Retinal pigment epithelial cell (primary cell): ENCODE results near the gene GLIS2.
A peak's percentile ranks its signal among the peaks of the same experiment; 100 is the strongest.

Source experiments
- DNase-seq: peaks from one replicate; pipeline ENCODE4 v3.0.0-alpha.2; 2010; ENCODE audit warnings: low read depth
- H3K4me3 ChIP-seq: 2 replicates; pipeline ENCODE4 v1.5.1; 2011; ENCODE audit warnings: mild to moderate bottlenecking, low read length, control low read depth, moderate library complexity
- CTCF ChIP-seq: conservative IDR thresholded peaks from 2 replicates; pipeline ENCODE4 v1.5.1; 2011; ENCODE audit warnings: low read depth, low read length, control low read depth, inconsistent platforms

Gene GLIS2

DNA sequence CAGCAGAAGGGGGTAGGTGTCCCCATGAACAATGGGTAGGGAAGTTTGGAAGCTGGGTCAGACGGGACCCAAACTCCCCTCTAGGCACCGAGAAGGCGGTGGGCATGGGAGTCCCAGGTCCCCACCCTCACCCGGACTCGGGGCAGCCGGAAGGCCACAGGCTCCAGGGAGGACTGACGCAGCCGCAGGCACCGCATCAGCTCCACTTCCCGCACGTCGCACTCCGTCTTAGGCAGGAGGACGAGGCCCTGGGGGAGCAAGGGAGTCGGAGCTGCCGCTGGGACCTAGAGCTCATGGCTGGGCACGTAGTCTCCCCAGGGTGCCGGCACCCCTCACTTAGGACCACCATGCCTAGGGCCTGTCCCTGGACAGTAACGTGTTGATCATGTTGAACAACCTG lies 42.4 kb downstream of the GLIS2 start:
- DNase-seq: no peak
- H3K4me3 ChIP-seq: no peak overlapping the region
- no peak for TF ChIP-seq CTCF

DNA sequence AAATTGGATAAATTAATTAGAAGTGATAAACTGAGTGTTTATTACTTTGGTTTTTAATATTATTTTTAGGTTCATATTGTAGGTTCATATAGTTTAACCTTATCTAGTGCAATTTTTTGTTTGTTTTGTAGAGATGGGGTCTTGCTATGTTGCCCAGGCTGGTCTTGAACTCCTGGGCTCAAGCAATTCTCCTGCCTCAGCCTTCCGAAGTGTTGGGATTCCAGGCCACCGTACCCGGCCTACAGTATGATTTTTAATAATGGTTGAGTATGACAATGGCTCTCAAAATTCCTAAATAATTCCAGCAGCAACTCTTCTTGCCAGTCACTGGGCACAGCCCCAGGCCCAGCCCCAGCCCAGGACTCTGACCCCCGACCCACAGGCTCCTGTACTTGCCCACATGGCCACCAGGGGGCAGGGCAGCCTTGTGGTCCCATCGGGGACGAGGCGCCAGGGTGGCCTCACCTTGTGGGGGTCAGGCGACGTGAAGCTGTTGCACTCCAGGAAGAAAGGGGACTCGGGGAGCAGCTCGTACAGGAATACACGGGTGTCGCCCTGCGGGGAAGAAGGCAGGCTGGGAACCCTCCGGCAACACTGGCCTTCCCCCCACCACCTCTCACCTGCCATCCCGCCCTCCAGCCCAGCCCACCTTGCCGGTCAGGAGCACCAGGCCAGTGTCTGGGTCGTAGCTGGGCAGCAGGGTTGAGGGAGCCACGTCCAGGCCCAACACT lies 43.1 kb downstream of the GLIS2 start:
- TF ChIP-seq CTCF: peak; percentile 91
- no peak overlapping the region for H3K4me3 ChIP-seq
- DNase-seq: no peak

GRCh38 chr16:4359914-4360313 lies 44.0 kb downstream of the GLIS2 start:
- no peak for TF ChIP-seq CTCF
- no peak for DNase-seq
- H3K4me3 ChIP-seq: no peak overlapping the region

GRCh38 chr16:4360538-4361021 lies 44.7 kb downstream of the GLIS2 start:
- TF ChIP-seq CTCF: no peak
- H3K4me3 ChIP-seq: no peak overlapping the region
- DNase-seq: no peak

DNA sequence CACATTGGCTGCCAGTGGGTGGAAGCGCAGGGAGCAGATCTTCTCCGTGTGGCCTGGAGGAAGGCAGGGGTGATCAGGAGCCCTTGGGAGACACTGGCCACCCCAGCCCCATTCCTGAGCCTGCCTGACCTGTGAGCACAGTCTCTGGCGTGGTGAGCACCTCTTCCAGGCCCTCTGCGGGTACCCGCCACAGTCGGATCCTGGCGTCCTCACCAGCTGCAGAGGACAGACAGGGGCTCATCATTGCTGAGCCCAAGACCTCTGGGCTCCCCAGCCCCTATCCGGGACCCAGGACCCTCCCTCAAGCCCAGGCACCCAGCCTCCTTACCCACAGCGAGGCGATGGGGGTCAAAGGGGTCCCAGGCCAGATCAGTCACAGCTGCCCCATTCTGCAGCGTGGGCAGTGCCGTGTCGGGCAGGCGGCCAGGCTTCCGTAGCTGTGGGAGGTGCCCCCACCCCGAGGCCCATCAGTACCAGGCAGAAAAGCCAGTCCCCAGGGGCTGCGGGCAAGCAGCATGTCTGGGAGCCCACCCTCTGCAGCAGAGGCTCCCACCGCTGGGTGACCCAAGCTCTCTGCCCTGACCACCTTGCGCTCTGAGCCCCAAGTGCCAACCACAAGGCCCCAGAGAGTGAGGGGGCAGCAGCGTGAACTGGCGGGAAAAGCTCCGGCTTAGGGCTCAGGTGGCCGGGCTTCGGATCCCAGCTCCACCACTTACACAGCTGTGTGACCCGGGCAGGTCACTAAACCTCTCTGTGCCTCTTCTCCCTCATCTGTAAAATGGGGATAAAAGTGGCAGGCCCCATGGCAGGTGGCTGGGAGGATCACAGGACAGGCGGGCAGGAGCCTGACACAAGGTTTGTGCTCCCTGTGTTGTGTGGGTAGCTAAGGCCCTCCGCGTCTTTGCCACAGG lies 45.4 kb downstream of the GLIS2 start:
- TF ChIP-seq CTCF: no peak
- no peak for DNase-seq
- no peak overlapping the region for H3K4me3 ChIP-seq

DNA sequence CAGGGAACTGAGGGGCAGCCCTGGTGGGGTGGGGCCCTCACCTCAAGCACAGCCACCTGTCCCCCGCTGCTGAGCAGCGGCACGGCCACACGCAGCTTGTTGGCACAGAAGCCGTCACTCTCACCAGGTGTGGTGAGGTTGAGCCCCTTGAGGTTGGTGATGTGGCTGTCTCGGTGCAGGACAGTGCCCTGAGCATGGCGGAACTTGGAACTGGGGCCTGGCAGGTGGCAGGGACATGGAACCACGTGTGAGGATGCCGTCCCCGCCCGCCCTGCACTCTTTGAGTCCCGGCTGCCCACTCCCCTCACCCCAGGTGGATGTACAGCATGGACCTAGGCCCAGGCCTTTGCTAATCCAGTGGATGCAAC lies 46.1 kb downstream of the GLIS2 start:
- H3K4me3 ChIP-seq: no peak overlapping the region
- DNase-seq: no peak
- TF ChIP-seq CTCF: no peak
